A549 (cell line): ENCODE measurements around the gene ADGRL2.

Source experiments
- POLR2A ChIP-seq: IDR thresholded peaks from 2 replicates; pipeline ENCODE4 v1.6.1; 2012; ENCODE audit warnings: mild to moderate bottlenecking, low read length
- RFX5 ChIP-seq: fragments of 450-650 bp; IDR thresholded peaks from 2 replicates; pipeline ENCODE4 v1.7.1; 2014; ENCODE audit warnings: antibody characterized with exemption, mild to moderate bottlenecking, moderate library complexity
- TF ChIP-seq, protein P1 (sequence below): fragments of >200 bp; sonication (Bioruptor Twin); formaldehyde crosslinking; IDR thresholded peaks from 3 replicates; pipeline ENCODE4 v1.5.1; 2016

GRCh38 chr1:81873946-81874345 lies 73.2 kb downstream of the ADGRL2 start:
- TF ChIP-seq, protein P1, sequence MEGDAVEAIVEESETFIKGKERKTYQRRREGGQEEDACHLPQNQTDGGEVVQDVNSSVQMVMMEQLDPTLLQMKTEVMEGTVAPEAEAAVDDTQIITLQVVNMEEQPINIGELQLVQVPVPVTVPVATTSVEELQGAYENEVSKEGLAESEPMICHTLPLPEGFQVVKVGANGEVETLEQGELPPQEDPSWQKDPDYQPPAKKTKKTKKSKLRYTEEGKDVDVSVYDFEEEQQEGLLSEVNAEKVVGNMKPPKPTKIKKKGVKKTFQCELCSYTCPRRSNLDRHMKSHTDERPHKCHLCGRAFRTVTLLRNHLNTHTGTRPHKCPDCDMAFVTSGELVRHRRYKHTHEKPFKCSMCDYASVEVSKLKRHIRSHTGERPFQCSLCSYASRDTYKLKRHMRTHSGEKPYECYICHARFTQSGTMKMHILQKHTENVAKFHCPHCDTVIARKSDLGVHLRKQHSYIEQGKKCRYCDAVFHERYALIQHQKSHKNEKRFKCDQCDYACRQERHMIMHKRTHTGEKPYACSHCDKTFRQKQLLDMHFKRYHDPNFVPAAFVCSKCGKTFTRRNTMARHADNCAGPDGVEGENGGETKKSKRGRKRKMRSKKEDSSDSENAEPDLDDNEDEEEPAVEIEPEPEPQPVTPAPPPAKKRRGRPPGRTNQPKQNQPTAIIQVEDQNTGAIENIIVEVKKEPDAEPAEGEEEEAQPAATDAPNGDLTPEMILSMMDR: no peak
- no peak for TF ChIP-seq POLR2A
- TF ChIP-seq RFX5: no peak
